ENCODE data around the gene TUFT1. TPM values are rescaled to one million over a fixed set of nuclear protein-coding genes. Genes with fewer than 3 reads are reported as not detected.

TUFT1 gene
- total RNA-seq, 1 donor from 2014 or later, result 74.4 TPM

DNA sequence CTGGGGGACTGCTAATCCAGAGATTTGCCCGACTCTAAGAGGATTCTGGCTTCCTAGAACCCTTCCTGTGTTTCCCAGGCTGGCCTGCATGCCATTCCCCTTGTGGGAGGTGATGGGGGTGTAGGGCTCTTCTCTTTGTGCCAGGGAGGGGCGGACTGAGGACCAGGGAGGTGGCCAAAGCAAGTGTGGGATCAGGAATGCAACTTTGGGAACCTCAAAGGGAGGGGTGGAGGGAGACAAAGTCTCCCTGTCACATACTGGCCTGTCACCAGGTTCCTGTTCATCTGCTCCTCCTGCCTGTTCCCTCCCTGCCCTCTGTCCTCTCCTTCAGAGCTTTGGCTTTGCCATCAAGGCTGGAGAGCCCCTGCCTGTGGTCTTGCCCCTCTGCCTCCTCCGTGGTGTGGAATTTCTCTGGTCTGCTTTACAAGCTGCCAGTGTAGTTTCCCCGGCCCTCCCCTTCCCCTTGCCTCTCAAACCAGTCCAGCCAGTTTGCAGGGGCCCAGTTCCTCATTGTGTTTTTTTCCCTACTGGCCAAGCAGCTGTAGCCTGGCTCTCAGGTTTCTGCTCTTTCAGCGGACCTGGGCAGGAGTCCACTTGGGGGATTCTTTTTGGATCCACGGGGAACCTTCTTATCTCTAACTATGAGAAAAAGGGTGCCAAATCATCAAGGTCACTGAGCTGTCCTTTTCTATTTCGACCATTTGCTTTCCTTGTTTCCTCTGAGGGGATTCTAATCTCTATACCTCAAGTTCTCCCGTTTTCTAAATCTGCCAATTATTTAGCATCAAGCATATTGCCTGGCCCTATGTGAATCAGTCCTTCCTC, 27.1 kb upstream of the TUFT1 start:
- no peak overlapping the region for H3K4me3 ChIP-seq (ENCODE audit: low read depth, low read length)

GRCh38 chr1:151513626-151514121, 26.4 kb upstream of the TUFT1 start:
- no peaks in the 10 kb centered on the region for H3K27me3 ChIP-seq (ENCODE audit: control insufficient read depth, insufficient read depth, low read length)
- TF ChIP-seq CTCF (IDR thresholded peaks at IDR 0.05; ENCODE audit: insufficient read depth, low read length, poor library complexity, severe bottlenecking), result no peak
- no peak overlapping the region for H3K4me3 ChIP-seq (ENCODE audit: low read depth, low read length)
- no peak for DNase-seq (ENCODE audit: low read depth)
- no peaks in the 10 kb centered on the region for H3K36me3 ChIP-seq (ENCODE audit: control insufficient read depth, insufficient read depth, low read length)

More for the DNA sequence above, 27.1 kb upstream of the TUFT1 start:
- no peaks in the 10 kb centered on the region for H3K27me3 ChIP-seq (ENCODE audit: control insufficient read depth, insufficient read depth, low read length)
- DNase-seq (ENCODE audit: low read depth), result no peak
- TF ChIP-seq CTCF (IDR thresholded peaks at IDR 0.05; ENCODE audit: insufficient read depth, low read length, poor library complexity, severe bottlenecking), result no peak
- no peaks in the 10 kb centered on the region for H3K36me3 ChIP-seq (ENCODE audit: control insufficient read depth, insufficient read depth, low read length)

- no peak for TF ChIP-seq CTCF (IDR thresholded peaks at IDR 0.05; ENCODE audit: insufficient read depth, low read length, poor library complexity, severe bottlenecking)
Measured at GRCh38 chr1:151514366-151514765, 25.7 kb upstream of the TUFT1 start.

DNA sequence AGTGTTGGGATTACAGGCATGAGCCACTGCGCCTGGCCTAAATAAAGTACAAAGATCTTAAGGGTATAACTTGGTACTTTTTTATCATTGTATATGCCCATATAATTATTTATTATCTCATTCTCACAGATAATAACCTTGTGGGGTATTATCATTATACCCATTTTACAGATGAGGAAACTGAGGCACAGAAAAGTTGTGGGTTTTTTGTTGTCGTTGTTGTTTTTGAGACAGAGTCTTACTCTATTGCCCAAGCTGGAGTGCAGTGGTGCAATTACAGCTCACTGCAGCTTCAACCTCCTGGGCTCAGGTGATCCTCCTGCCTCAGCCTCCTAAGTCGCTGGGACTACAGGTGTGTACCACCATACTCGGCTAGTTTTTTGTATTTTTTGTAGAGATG, 24.8 kb upstream of the TUFT1 start:
- no peak for DNase-seq (ENCODE audit: low read depth)
- Histone ChIP-seq H3K4me3 (ENCODE audit: low read depth, low read length) (no peak overlapping the region), H3K36me3 (ENCODE audit: control insufficient read depth, insufficient read depth, low read length) (no peaks in the 10 kb centered on the region), H3K27me3 (ENCODE audit: control insufficient read depth, insufficient read depth, low read length) (no peaks in the 10 kb centered on the region)
- no peak for TF ChIP-seq CTCF (IDR thresholded peaks at IDR 0.05; ENCODE audit: insufficient read depth, low read length, poor library complexity, severe bottlenecking)

More at GRCh38 chr1:151514366-151514765, 25.7 kb upstream of the TUFT1 start:
- H3K27me3 ChIP-seq (ENCODE audit: control insufficient read depth, insufficient read depth, low read length), result no peaks in the 10 kb centered on the region
- DNase-seq (ENCODE audit: low read depth), result no peak
- H3K4me3 ChIP-seq (ENCODE audit: low read depth, low read length), result no peak overlapping the region
- H3K36me3 ChIP-seq (ENCODE audit: control insufficient read depth, insufficient read depth, low read length), result no peaks in the 10 kb centered on the region

DNA sequence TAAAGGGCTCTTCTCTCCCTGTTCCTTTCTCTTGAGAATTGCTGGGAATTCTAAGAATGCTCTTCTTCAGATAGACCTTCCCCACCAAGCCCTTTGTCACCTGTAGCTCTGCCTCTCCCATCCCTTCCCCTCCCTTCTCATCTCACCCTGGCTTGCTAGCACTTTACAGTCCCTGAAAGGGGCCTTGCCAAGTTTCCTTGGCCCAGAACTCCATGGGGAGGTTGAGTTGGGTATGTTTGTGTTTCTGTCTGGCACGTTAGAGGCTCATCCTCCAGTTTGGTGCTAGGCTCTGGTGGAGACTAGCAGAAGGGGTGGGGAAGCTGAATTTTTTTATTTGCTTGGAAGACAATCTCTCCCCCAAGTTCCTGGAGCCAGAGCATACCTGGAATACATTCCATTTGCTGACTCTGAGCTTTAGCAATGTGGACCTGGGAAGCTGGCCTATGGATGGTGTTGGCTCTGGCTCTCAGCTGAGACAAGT, 24.0 kb upstream of the TUFT1 start:
- DNase-seq (ENCODE audit: low read depth), result no peak
- TF ChIP-seq CTCF (IDR thresholded peaks at IDR 0.05; ENCODE audit: insufficient read depth, low read length, poor library complexity, severe bottlenecking), result no peak
- Histone ChIP-seq H3K4me3 (ENCODE audit: low read depth, low read length) (no peak overlapping the region), H3K27me3 (ENCODE audit: control insufficient read depth, insufficient read depth, low read length) (no peaks in the 10 kb centered on the region), H3K36me3 (ENCODE audit: control insufficient read depth, insufficient read depth, low read length) (no peaks in the 10 kb centered on the region)

Measured in kidney epithelial cell (primary cell).